HepG2 (cell line): ENCODE data around the gene ZDBF2. TPM values are rescaled to one million over a fixed set of nuclear protein-coding genes. Genes with fewer than 3 reads are reported as not detected.

Source experiments
- ARNT2 ChIP-seq: sonication (generic); formaldehyde crosslinking; IDR thresholded peaks from 2 replicates; pipeline ENCODE4 v1.8.0; 2022; ENCODE audit warnings: mild to moderate bottlenecking, low read depth, missing genetic modification reagents, moderate library complexity
- CHD4 ChIP-seq: fragments of 200-600 bp; sonication (generic); IDR thresholded peaks from 2 replicates; pipeline ENCODE4 v1.7.0; 2017; ENCODE audit warnings: mild to moderate bottlenecking, low read length, borderline replicate concordance
- CREB3 ChIP-seq: sonication (generic); formaldehyde crosslinking; IDR thresholded peaks from 2 replicates; pipeline ENCODE4 v1.5.0; 2020; ENCODE audit warnings: missing genetic modification reagents
- E2F2 ChIP-seq: sonication (generic); formaldehyde crosslinking; IDR thresholded peaks from 2 replicates; pipeline ENCODE4 v1.4.0; 2020; ENCODE audit warnings: missing genetic modification reagents, borderline replicate concordance
- GLI4 ChIP-seq: sonication (generic); formaldehyde crosslinking; IDR thresholded peaks from 2 replicates; pipeline ENCODE4 v1.5.1; 2020; ENCODE audit warnings: missing genetic modification reagents, mild to moderate bottlenecking, moderate library complexity, borderline replicate concordance
- RBAK ChIP-seq: sonication (generic); formaldehyde crosslinking; IDR thresholded peaks from 2 replicates; pipeline ENCODE4 v1.5.1; 2020; ENCODE audit warnings: mild to moderate bottlenecking, missing genetic modification reagents
- REST ChIP-seq, 2 experiments: IDR thresholded peaks; 2 replicates each; pipeline ENCODE4 v1.6.1; 2011 to 2012; ENCODE audit warnings: low read length in 2 of 2, borderline replicate concordance in 1 of 2, low read depth in 1 of 2, mild to moderate bottlenecking in 1 of 2, moderate library complexity in 1 of 2
- SPEN ChIP-seq: sonication (generic); formaldehyde crosslinking; IDR thresholded peaks from 2 replicates; pipeline ENCODE4 v1.5.1; 2020; ENCODE audit warnings: low read depth, mild to moderate bottlenecking, missing genetic modification reagents
- TCF12 ChIP-seq, 2 experiments: fragments of 450-650 bp in 1 of 2; sonication (generic) in 1 of 2; formaldehyde crosslinking in 1 of 2; IDR thresholded peaks; 2 replicates each; pipeline versions ENCODE4 v1.6.1 to v1.8.0; 2017 to 2022; ENCODE audit warnings: antibody characterized with exemption in 1 of 2, mild to moderate bottlenecking in 1 of 2, missing genetic modification reagents in 1 of 2, moderate library complexity in 1 of 2
- TIGD3 ChIP-seq: sonication (generic); formaldehyde crosslinking; IDR thresholded peaks from 2 replicates; pipeline ENCODE4 v1.5.1; 2020; ENCODE audit warnings: mild to moderate bottlenecking, missing genetic modification reagents, borderline replicate concordance
- YY1 ChIP-seq: IDR thresholded peaks from 2 replicates; pipeline ENCODE4 v1.6.1; 2011; ENCODE audit warnings: low read length, low read depth, moderate library complexity, mild to moderate bottlenecking; ENCODE audit not compliant: insufficient read depth, insufficient replicate concordance
- ZC3H13 ChIP-seq: sonication (generic); formaldehyde crosslinking; IDR thresholded peaks from 2 replicates; pipeline ENCODE4 v1.8.1; 2023; ENCODE audit warnings: mild to moderate bottlenecking, missing genetic modification reagents, moderate library complexity
- ZNF160 ChIP-seq: sonication (generic); formaldehyde crosslinking; IDR thresholded peaks from 2 replicates; pipeline ENCODE4 v1.8.0; 2022; ENCODE audit warnings: mild to moderate bottlenecking, inconsistent platforms, missing genetic modification reagents
- ZNF24 ChIP-seq: fragments of 450-650 bp; IDR thresholded peaks from 2 replicates; pipeline ENCODE4 v1.6.1; 2017; ENCODE audit warnings: antibody characterized with exemption, mild to moderate bottlenecking
- ZNF317 ChIP-seq: sonication (generic); formaldehyde crosslinking; IDR thresholded peaks from 2 replicates; pipeline ENCODE4 v1.5.0; 2020; ENCODE audit warnings: mild to moderate bottlenecking, missing genetic modification reagents
- ZNF367 ChIP-seq: sonication (generic); formaldehyde crosslinking; IDR thresholded peaks from 2 replicates; pipeline ENCODE4 v1.4.0; 2020; ENCODE audit warnings: missing genetic modification reagents, borderline replicate concordance
- ZNF414 ChIP-seq: sonication (generic); formaldehyde crosslinking; IDR thresholded peaks from 2 replicates; pipeline ENCODE4 v1.5.0; 2020; ENCODE audit warnings: missing genetic modification reagents
- ZNF44 ChIP-seq: sonication (generic); formaldehyde crosslinking; IDR thresholded peaks from 2 replicates; pipeline ENCODE4 v1.5.1; 2020; ENCODE audit warnings: mild to moderate bottlenecking, missing genetic modification reagents
- ZNF605 ChIP-seq: sonication (generic); formaldehyde crosslinking; IDR thresholded peaks from 2 replicates; pipeline ENCODE4 v1.8.0; 2022; ENCODE audit warnings: mild to moderate bottlenecking, missing genetic modification reagents
- ZNF766 ChIP-seq: sonication (generic); formaldehyde crosslinking; IDR thresholded peaks from 2 replicates; pipeline ENCODE4 v1.5.0; 2020; ENCODE audit warnings: missing genetic modification reagents, borderline replicate concordance
- ZNF792 ChIP-seq: IDR thresholded peaks from 2 replicates; pipeline ENCODE4 v1.6.1; 2016
- polyA plus RNA-seq, 8 experiments: library from polyadenylated mRNA; depleted of rRNA in 3 of 8; stranded (reverse) in 7 of 8; unstranded in 1 of 8; fragments of >200 nt; fragmentation: Illumina TruSeq in 4 of 8; extraction: Trizol in 4 of 8; gene quantifications; 2 replicates each; pipeline versions ENCODE4 v1.2.1 to v1.2.3, GENCODE V29; 2011 to 2016; ENCODE audit warnings: low read depth in 4 of 8, missing spikeins in 1 of 8, mixed read lengths in 1 of 8; ENCODE audit not compliant: insufficient read depth in 1 of 8
- total RNA-seq, 5 experiments: library from RNA; depleted of rRNA; stranded (reverse); fragments of >200 nt; fragmentation: Illumina TruSeq; extraction: Trizol; gene quantifications; 2 replicates each; pipeline ENCODE4 v1.2.3, GENCODE V29; 2016; ENCODE audit warnings: low read depth in 1 of 5

ZDBF2 gene
- total and polyA plus RNA-seq, 2 of the 13 experiments (the other 11 are each of a cell fraction or from before 2014, with no cell fraction given): 1.5 to 2.0 TPM

- TF ChIP-seq E2F2 (CRISPR knock-in tag): no peak
- TF ChIP-seq YY1: no peak
- no peak for TF ChIP-seq RBAK (CRISPR knock-in tag)
- TF ChIP-seq CHD4: no peak
- no peak for TF ChIP-seq ZNF792 (CRISPR knock-in tag)
- no peak for TF ChIP-seq ZC3H13 (CRISPR knock-in tag)
- TF ChIP-seq ZNF414 (CRISPR knock-in tag): no peak
- TF ChIP-seq ZNF367: no peak
- TF ChIP-seq TIGD3: no peak
- TF ChIP-seq SPEN (CRISPR knock-in tag): peak; percentile 5; the same call in 1 of the 2 replicates
- TF ChIP-seq ZNF317 (CRISPR knock-in tag): no peak
- TF ChIP-seq TCF12 (IDR thresholded peaks at IDR 0.05): no peak
- TF ChIP-seq TCF12 (CRISPR knock-in tag; IDR thresholded peaks at IDR 0.05): no peak
- TF ChIP-seq ZNF766: no peak
- TF ChIP-seq GLI4: no peak
- 0 out of 2 replicates have a peak, but pooled peaks have one; percentile 4 for TF ChIP-seq ARNT2
- TF ChIP-seq CREB3 (CRISPR knock-in tag): no peak
- TF ChIP-seq REST (IDR thresholded peaks at IDR 0.05; ENCODE audit: borderline replicate concordance in 1 of 2, low read depth in 1 of 2, low read length in 2 of 2): no peak
- peak; percentile 63 for TF ChIP-seq ZNF605
- TF ChIP-seq ZNF160 (CRISPR knock-in tag): no peak
- no peak for TF ChIP-seq ZNF24
- TF ChIP-seq ZNF44: no peak
Observed at GRCh38 chr2:206275312-206276055, 1.0 kb downstream of the ZDBF2 start (continued).
